Calu3 (cell line): ENCODE measurements around the gene CMIP. TPM values are rescaled to one million over a fixed set of nuclear protein-coding genes. Genes with fewer than 3 reads are reported as not detected.
A peak's percentile ranks its signal among the peaks of the same experiment; 100 is the strongest.

ENCODE experiments used
- BruUV-seq: library from RNA; stranded (reverse); fragments of 400-500 nt; replicated peaks from 2 replicates; lab custom pipeline; 2021; lab: Mats Ljungman, UMichigan
- CTCF ChIA-PET: fragments of 300-600 bp; sonication (Branson Sonifier 250); formaldehyde crosslinking; loops from one replicate; lab custom pipeline; 2022; ENCODE audit warnings: antibody characterized with exemption; lab: Charles Lee
- DNase-seq: peaks from one replicate; pipeline ENCODE4 v3.0.0; 2022
- H3K27ac Mint-ChIP-seq: one replicate; pipeline ENCODE4 v1.8.0; 2022; ENCODE audit warnings: mixed read lengths; ENCODE audit not compliant: unreplicated experiment
- H3K27me3 Mint-ChIP-seq: one replicate; pipeline ENCODE4 v1.8.0; 2022; ENCODE audit warnings: mixed read lengths; ENCODE audit not compliant: unreplicated experiment
- H3K36me3 Mint-ChIP-seq: one replicate; pipeline ENCODE4 v1.8.0; 2022; ENCODE audit warnings: mild to moderate bottlenecking, moderate library complexity, mixed read lengths; ENCODE audit not compliant: insufficient read depth, unreplicated experiment
- H3K4me1 Mint-ChIP-seq: one replicate; pipeline ENCODE4 v1.8.0; 2022; ENCODE audit warnings: mild to moderate bottlenecking, low read depth, mixed read lengths; ENCODE audit not compliant: unreplicated experiment
- H3K4me3 Mint-ChIP-seq: one replicate; pipeline ENCODE4 v1.8.0; 2022; ENCODE audit warnings: mild to moderate bottlenecking, low read depth, moderate library complexity, mixed read lengths; ENCODE audit not compliant: unreplicated experiment
- H3K9me3 Mint-ChIP-seq: one replicate; pipeline ENCODE4 v1.8.0; 2022; ENCODE audit warnings: low read depth, mixed read lengths; ENCODE audit not compliant: unreplicated experiment
- CTCF ChIP-seq: fragments of 200-600 bp; IDR thresholded peaks from one replicate; pipeline ENCODE4 v1.8.0; 2022; ENCODE audit warnings: antibody characterized with exemption; ENCODE audit not compliant: unreplicated experiment
- intact Hi-C: fragments of 100-400 bp; cut with micrococcal nuclease; formaldehyde crosslinking; loops from one replicate; pipeline ENCODE4 v1.10.0; 2022; ENCODE audit not compliant: unreplicated experiment
- total RNA-seq: library from RNA; stranded (reverse); gene quantifications from 2 replicates; pipeline ENCODE4 v1.2.3, GENCODE V29; 2022

CMIP gene
- total RNA-seq, 1 experiment from 2014 or later: 82.7 TPM

- CTCF ChIA-PET: interaction anchor here (1.1 to 1.2 kb wide), 2 partner anchors 15 to 16 kb away, joined by 3 read pairs; no protein-coding TSS in a partner anchor
- H3K4me3 Mint-ChIP-seq: peak overlapping the region; percentile 12
- DNase-seq: peak; percentile 66
- BruUV-seq: no TSS peak
- peak overlapping the region; percentile 96 for H3K27ac Mint-ChIP-seq
- H3K36me3 Mint-ChIP-seq: peaks cover 31% of the 10 kb centered on the region
- no peaks in the 10 kb centered on the region for H3K27me3 Mint-ChIP-seq
- no peaks in the 10 kb centered on the region for H3K9me3 Mint-ChIP-seq
- H3K4me1 Mint-ChIP-seq: peaks cover 80% of the 10 kb centered on the region
- no peak for TF ChIP-seq CTCF
- intact Hi-C loops: loop anchor here (5.0 to 10.0 kb wide), 2 partner anchors 59 to 177 kb away; no protein-coding TSS in a partner anchor
Measured at GRCh38 chr16:81583893-81584631, 139.5 kb downstream of the CMIP start.

GRCh38 chr16:81585785-81586184 is 141.2 kb downstream of the CMIP start:
- peaks cover 79% of the 10 kb centered on the region for H3K4me1 Mint-ChIP-seq
- H3K27ac Mint-ChIP-seq: peak overlapping the region; percentile 94
- CTCF ChIA-PET: interaction anchor here (0.6 to 1.5 kb wide), 6 partner anchors 12 to 320 kb away, joined by 3 to 7 read pairs (median 4); no protein-coding TSS in a partner anchor
- peaks cover 36% of the 10 kb centered on the region for H3K36me3 Mint-ChIP-seq
- H3K27me3 Mint-ChIP-seq: no peaks in the 10 kb centered on the region
- peak; percentile 29 for TF ChIP-seq CTCF
- DNase-seq: peak; percentile 45
- H3K4me3 Mint-ChIP-seq: peak overlapping the region; percentile 54
- intact Hi-C loops: loop anchor here (2.0 to 10.0 kb wide), 3 partner anchors 47 to 139 kb away; no protein-coding TSS in a partner anchor
- H3K9me3 Mint-ChIP-seq: no peaks in the 10 kb centered on the region
- no TSS peak for BruUV-seq

GRCh38 chr16:81586417-81586816 is 141.8 kb downstream of the CMIP start:
- peak; percentile 46 for DNase-seq
- BruUV-seq: no TSS peak
- Mint-ChIP-seq H3K27me3 (no peaks in the 10 kb centered on the region), H3K27ac (peak overlapping the region; percentile 54), H3K4me3 (peak overlapping the region; percentile 43), H3K36me3 (peaks cover 30% of the 10 kb centered on the region), H3K9me3 (no peaks in the 10 kb centered on the region), H3K4me1 (peaks cover 72% of the 10 kb centered on the region)
- TF ChIP-seq CTCF: no peak
- CTCF ChIA-PET: interaction anchor here (0.6 to 1.5 kb wide), 4 partner anchors 11 to 111 kb away, joined by 3 to 4 read pairs (median 3); no protein-coding TSS in a partner anchor
- intact Hi-C loops: loop anchor here (2.0 to 10.0 kb wide), 3 partner anchors 46 to 140 kb away; no protein-coding TSS in a partner anchor

DNA sequence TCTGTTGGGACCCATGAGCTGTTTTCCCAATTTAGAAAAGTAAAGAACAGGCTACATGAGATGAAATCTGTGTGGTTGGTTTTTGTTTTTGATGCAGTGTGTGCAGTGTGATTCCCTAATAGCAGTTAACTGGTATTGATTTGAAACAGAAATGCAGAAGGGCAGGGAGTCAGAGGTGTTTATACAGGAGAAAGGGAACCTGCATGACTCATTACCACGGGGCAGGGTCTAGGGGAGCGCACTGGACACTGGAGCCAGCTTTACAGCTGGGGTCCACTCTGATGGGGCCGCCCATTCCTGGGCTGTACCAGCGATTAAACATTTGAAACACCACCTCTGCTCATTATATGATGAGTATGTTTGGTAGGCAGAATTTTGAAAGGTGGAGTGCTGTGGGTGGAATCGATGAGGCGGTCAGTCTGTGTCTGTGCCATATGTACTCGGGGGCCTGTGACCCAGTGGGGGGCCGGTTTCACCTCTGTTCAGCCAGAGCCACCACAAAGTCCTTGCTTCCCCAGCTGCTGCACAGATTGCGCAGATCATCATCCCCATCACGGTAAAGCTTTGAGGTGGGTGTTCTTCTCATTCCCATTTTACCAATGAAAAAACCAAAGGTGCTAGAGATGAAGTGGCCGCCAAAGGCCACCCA is 142.5 kb downstream of the CMIP start:
- TF ChIP-seq CTCF: no peak
- no TSS peak for BruUV-seq
- CTCF ChIA-PET: interaction anchor here (1.3 to 1.5 kb wide), 2 partner anchors 94 to 110 kb away, joined by 3 to 4 read pairs; no protein-coding TSS in a partner anchor
- Mint-ChIP-seq H3K4me3 (peak overlapping the region; percentile 43), H3K4me1 (peaks cover 68% of the 10 kb centered on the region), H3K27me3 (no peaks in the 10 kb centered on the region), H3K36me3 (peaks cover 28% of the 10 kb centered on the region), H3K9me3 (no peaks in the 10 kb centered on the region), H3K27ac (peak overlapping the region; percentile 54)
- DNase-seq: peak; percentile 62
- intact Hi-C loops: loop anchor here (2.0 to 10.0 kb wide), 3 partner anchors 46 to 140 kb away; no protein-coding TSS in a partner anchor
